Measurements from ENCODE around the gene CIROP. TPM values are rescaled to one million over a fixed set of nuclear protein-coding genes. Genes with fewer than 3 reads are reported as not detected.

Gene CIROP
- total RNA-seq, 1 experiment from 2014 or later, result not detected

DNA sequence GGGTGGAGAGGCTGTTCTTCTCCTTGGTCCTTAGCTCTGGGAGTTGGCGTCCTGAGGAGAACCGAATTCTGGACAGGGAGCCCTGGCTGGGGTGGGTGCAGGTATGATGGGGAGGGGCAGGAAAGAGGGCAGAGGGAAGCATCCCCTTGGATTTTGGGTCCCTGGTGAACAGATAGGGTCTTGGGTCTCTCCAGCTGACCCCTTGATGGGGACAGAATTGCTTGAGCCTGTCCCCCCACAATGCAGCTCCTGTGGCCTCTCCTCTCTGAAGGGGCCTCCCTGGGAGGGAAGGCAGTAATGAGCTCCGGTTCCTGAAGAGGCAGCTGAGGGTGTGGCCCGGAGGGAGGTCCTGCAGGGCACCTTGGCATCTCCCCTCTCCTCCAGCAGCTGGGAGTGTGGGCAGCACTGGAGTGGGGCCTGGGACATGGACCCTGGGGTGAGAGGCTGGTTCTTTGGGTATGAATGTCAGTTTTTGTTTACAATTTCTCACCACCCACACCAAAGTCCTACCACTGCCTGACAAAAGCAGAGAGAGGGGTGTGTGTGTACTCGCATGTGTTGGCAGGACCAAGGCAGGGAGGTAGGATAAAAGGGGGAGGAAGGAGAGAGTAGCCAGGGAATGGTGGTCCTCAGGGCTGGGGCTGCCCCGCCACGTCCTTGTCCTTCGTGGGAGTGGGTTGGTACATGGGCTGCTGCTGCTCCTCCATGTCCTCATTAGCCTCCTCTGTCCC is 21.9 kb upstream of the CIROP start:
- Mint-ChIP-seq H3K9me3 (ENCODE audit: unreplicated experiment) (no peaks in the 10 kb centered on the region), H3K27ac (ENCODE audit: low read depth, unreplicated experiment) (no peak overlapping the region), H3K36me3 (ENCODE audit: insufficient read depth, unreplicated experiment) (no peaks in the 10 kb centered on the region), H3K4me1 (ENCODE audit: insufficient read depth, unreplicated experiment) (peaks cover 41% of the 10 kb centered on the region), H3K4me3 (ENCODE audit: unreplicated experiment) (no peak overlapping the region), H3K27me3 (ENCODE audit: insufficient read depth, unreplicated experiment) (no peaks in the 10 kb centered on the region)
- POLR2A ChIA-PET, result interaction anchor here (0.7 to 1.6 kb wide), 2 partner anchors 11 to 47 kb away, joined by 3 to 4 read pairs; no protein-coding TSS in a partner anchor
- DNase-seq (ENCODE audit: unreplicated experiment), result no peak
- CTCF ChIA-PET, result interaction anchor here (0.7 to 20.7 kb wide), 2 partner anchors 15 to 59 kb away, joined by 3 to 766 read pairs; partner anchors contain the start of gene SLC7A8
- intact Hi-C loops (cut with micrococcal nuclease), result no loop called here
- TF ChIP-seq, protein P1, sequence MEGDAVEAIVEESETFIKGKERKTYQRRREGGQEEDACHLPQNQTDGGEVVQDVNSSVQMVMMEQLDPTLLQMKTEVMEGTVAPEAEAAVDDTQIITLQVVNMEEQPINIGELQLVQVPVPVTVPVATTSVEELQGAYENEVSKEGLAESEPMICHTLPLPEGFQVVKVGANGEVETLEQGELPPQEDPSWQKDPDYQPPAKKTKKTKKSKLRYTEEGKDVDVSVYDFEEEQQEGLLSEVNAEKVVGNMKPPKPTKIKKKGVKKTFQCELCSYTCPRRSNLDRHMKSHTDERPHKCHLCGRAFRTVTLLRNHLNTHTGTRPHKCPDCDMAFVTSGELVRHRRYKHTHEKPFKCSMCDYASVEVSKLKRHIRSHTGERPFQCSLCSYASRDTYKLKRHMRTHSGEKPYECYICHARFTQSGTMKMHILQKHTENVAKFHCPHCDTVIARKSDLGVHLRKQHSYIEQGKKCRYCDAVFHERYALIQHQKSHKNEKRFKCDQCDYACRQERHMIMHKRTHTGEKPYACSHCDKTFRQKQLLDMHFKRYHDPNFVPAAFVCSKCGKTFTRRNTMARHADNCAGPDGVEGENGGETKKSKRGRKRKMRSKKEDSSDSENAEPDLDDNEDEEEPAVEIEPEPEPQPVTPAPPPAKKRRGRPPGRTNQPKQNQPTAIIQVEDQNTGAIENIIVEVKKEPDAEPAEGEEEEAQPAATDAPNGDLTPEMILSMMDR (IDR thresholded peaks at IDR 0.05; ENCODE audit: unreplicated experiment), result no peak
- no TSS peak for BruUV-seq (replicated peaks)

DNA sequence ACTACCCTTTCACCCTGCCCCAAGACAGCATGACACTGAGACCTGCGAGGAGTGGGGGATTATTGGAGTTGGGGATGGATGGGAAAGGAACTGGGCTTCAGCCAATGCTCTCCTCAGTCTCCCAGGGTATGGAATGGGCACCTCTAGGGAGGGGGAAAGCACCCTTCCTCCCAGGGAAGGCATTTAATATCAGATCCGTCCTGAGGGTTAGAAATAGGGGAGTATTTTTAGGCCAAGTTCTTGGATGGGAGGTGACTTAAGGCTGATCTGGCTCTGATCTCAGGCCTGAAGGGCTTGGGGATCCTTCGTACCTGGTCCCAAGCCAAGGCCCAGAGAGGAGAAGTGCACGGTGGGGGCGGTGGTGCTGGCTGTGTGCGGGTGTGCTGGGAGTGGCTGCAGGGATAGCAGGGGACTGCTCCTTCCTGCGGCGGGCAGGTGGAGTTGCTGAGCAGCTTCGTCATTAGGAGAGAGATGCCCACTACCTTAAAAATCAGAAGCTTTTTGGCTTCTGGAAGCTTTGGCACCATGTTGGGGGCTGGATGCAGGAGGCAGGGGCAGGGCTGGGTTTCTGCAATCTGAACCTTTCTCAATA is 21.2 kb upstream of the CIROP start:
- Mint-ChIP-seq H3K9me3 (ENCODE audit: unreplicated experiment) (no peaks in the 10 kb centered on the region), H3K27ac (ENCODE audit: low read depth, unreplicated experiment) (no peak overlapping the region), H3K27me3 (ENCODE audit: insufficient read depth, unreplicated experiment) (no peaks in the 10 kb centered on the region), H3K4me3 (ENCODE audit: unreplicated experiment) (no peak overlapping the region), H3K4me1 (ENCODE audit: insufficient read depth, unreplicated experiment) (peaks cover 38% of the 10 kb centered on the region), H3K36me3 (ENCODE audit: insufficient read depth, unreplicated experiment) (no peaks in the 10 kb centered on the region)
- no TSS peak for BruUV-seq (replicated peaks)
- intact Hi-C loops (cut with micrococcal nuclease), result no loop called here
- TF ChIP-seq, protein P1 (IDR thresholded peaks at IDR 0.05; ENCODE audit: unreplicated experiment), result no peak
- CTCF ChIA-PET, result interaction anchor here (0.7 to 20.7 kb wide), 2 partner anchors 16 to 60 kb away, joined by 3 to 766 read pairs; partner anchors contain the start of gene SLC7A8
- POLR2A ChIA-PET, result interaction anchor here (0.8 to 1.6 kb wide), 4 partner anchors 11 to 61 kb away, joined by 3 to 4 read pairs (median 3); no protein-coding TSS in a partner anchor
- no peak for DNase-seq (ENCODE audit: unreplicated experiment)

DNA sequence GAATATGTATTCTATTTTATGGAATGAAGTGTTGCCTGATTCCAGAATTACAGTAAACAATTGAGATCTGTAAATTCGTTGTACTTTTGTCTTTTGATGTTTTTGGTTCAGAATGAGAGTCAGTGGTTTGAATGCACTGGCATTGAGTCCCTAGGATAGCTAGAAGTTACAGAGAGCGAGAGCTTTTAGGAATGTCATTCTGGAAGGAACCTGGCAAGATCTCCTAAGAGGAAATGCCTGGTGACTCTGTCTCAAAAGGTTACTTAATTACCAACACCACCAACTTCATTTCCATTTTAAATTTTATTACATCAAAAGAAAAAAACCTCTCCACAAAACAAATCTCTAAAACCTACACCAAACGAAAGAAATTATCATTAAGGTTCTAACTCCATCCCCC is 20.2 kb upstream of the CIROP start:
- BruUV-seq (replicated peaks), result no TSS peak

More for the DNA sequence above, 20.2 kb upstream of the CIROP start:
- H3K9me3 Mint-ChIP-seq (ENCODE audit: unreplicated experiment), result no peaks in the 10 kb centered on the region
- no peak for DNase-seq (ENCODE audit: unreplicated experiment)
- intact Hi-C loops (cut with micrococcal nuclease), result no loop called here
- no peak overlapping the region for H3K4me3 Mint-ChIP-seq (ENCODE audit: unreplicated experiment)
- peaks cover 28% of the 10 kb centered on the region for H3K4me1 Mint-ChIP-seq (ENCODE audit: insufficient read depth, unreplicated experiment)
- no peaks in the 10 kb centered on the region for H3K36me3 Mint-ChIP-seq (ENCODE audit: insufficient read depth, unreplicated experiment)
- H3K27me3 Mint-ChIP-seq (ENCODE audit: insufficient read depth, unreplicated experiment), result no peaks in the 10 kb centered on the region
- no peak overlapping the region for H3K27ac Mint-ChIP-seq (ENCODE audit: low read depth, unreplicated experiment)
- ChIA-PET POLR2A (interaction anchor here (0.6 to 3.4 kb wide), 9 partner anchors 11 to 527 kb away, joined by 3 to 30 read pairs (median 3); partner anchors contain the start of gene ABHD4), CTCF (interaction anchor here (0.6 to 20.7 kb wide), 6 partner anchors 23 to 160 kb away, joined by 3 to 766 read pairs (median 3); partner anchors contain the start of gene SLC7A8)
- TF ChIP-seq, protein P1 (IDR thresholded peaks at IDR 0.05; ENCODE audit: unreplicated experiment), result no peak
